Esophagus muscularis mucosa (tissue), 4 donors: Measurements from ENCODE around the gene ZDHHC19. TPM values are rescaled to one million over a fixed set of nuclear protein-coding genes. Genes with fewer than 3 reads are reported as not detected.

Experiments used
- DNase-seq: peaks from one replicate; pipeline ENCODE4 v3.0.0-alpha.2; 2017; ENCODE audit errors: extremely low spot score
- H3K27ac ChIP-seq, 4 donors: fragments of 200-600 bp; sonication (generic); replicated peaks in 1 of 4; 1 replicate in 3 of 4; 2 replicates in 1 of 4; pipeline ENCODE4 v1.5.1; 2016 to 2019; ENCODE audit warnings: mild to moderate bottlenecking in 1 of 4
- H3K27me3 ChIP-seq, 4 donors: fragments of 200-600 bp; sonication (generic); one replicate each; pipeline versions ENCODE4 v1.5.1 to v1.6.0; 2016 to 2019
- H3K36me3 ChIP-seq, 4 donors: fragments of 200-600 bp; sonication (generic); one replicate each; pipeline ENCODE4 v1.5.1; 2016 to 2019
- H3K4me1 ChIP-seq, 4 donors: fragments of 200-600 bp; sonication (generic); one replicate each; pipeline ENCODE4 v1.5.1; 2016 to 2019
- H3K4me3 ChIP-seq, 4 donors: fragments of 200-600 bp; sonication (generic); 1 replicate in 2 of 4; 2 replicates in 2 of 4; pipeline ENCODE4 v1.5.1; 2016 to 2019; ENCODE audit warnings: mild to moderate bottlenecking in 4 of 4, moderate library complexity in 1 of 4
- H3K9me3 ChIP-seq, 4 donors: fragments of 200-600 bp; sonication (generic); 1 replicate in 3 of 4; 2 replicates in 1 of 4; pipeline ENCODE4 v1.5.1; 2016 to 2019
- EP300 ChIP-seq: sonication (generic); formaldehyde crosslinking; IDR thresholded peaks from one replicate; pipeline ENCODE4 v1.6.1; 2017; ENCODE audit warnings: antibody characterized with exemption
- POLR2A ChIP-seq: fragments of 450-650 bp; IDR thresholded peaks from one replicate; pipeline ENCODE4 v1.6.1; 2017; ENCODE audit warnings: antibody characterized with exemption, moderate library complexity, mild to moderate bottlenecking, low read depth
- POLR2AphosphoS5 ChIP-seq, 2 donors: sonication (generic); formaldehyde crosslinking; IDR thresholded peaks; one replicate each; pipeline ENCODE4 v1.6.1; 2017; ENCODE audit warnings: antibody characterized with exemption in 2 of 2
- WGBS: methylation state at CpG from one replicate; pipeline ENCODE4 v1.1.5; 2018; 5-methylcytosine and 5-hydroxymethylcytosine counted together
- intact Hi-C: fragments of 100-400 bp; cut with DNase I; formaldehyde crosslinking; loops from one replicate; pipeline ENCODE4 v1.15.1; 2023
- total RNA-seq, 4 donors: library from RNA; depleted of rRNA; stranded (reverse); fragments of >200 nt; gene quantifications; one replicate each; pipeline versions ENCODE4 v1.1.0 to v1.2.1, GENCODE V29; 2016
- TF ChIP-seq, protein P1 (sequence below), 3 experiments: fragments of 200-600 bp in 2 of 3; fragments of 450-650 bp in 1 of 3; sonication (generic) in 2 of 3; IDR thresholded peaks; one replicate each; pipeline ENCODE4 v1.5.1; 2017 to 2019; ENCODE audit warnings: antibody characterized with exemption in 3 of 3, mild to moderate bottlenecking in 2 of 3, moderate library complexity in 1 of 3

ZDHHC19 gene
- total RNA-seq, 4 donors from 2014 or later = not detected

DNA sequence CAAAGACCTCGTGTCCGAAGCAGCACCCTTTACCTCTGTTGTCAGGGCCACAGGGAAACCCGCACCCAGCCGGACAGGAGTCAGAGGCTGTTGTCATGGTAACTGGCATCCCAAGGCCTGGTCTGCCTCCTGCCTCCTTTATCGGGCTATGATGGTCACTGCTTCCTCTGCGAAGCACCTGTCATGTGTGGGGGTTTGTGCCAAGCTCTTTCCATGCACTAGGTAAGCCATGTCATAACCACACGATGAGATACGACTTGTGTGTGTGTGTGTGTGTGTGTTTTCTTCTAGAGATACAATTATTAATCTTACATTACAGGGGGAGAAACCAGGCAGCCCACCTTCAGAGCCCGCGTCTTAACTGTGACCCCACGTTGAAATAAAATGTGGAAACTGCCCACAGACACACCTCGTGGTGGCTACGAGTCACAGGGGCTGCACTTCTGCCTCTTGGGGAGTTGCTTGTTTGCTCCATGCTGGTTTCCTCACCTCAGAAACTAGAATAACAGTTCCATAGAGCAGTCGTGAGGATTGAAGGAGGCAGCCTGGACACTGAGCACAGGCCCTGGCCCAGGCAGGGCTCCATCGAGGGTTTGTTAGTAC is 18.0 kb downstream of the ZDHHC19 start:
- Histone ChIP-seq H3K9me3 (no peaks in the 10 kb centered on the region), H3K36me3 (no peaks in the 10 kb centered on the region), H3K4me1 (peaks cover 0 to 12% (median 6%) of the 10 kb centered on the region in 4 donors), H3K27ac (no peak overlapping the region), H3K4me3 (no peak overlapping the region), H3K27me3 (no peaks in the 10 kb centered on the region)
- intact Hi-C loops = no loop called here
- 83% methylated on average over 6 of the region's 15 CpGs for WGBS
- TF ChIP-seq EP300 (no peak), POLR2AphosphoS5 (IDR thresholded peaks at IDR 0.05) (no peak), POLR2A (no peak)
- TF ChIP-seq, protein P1, sequence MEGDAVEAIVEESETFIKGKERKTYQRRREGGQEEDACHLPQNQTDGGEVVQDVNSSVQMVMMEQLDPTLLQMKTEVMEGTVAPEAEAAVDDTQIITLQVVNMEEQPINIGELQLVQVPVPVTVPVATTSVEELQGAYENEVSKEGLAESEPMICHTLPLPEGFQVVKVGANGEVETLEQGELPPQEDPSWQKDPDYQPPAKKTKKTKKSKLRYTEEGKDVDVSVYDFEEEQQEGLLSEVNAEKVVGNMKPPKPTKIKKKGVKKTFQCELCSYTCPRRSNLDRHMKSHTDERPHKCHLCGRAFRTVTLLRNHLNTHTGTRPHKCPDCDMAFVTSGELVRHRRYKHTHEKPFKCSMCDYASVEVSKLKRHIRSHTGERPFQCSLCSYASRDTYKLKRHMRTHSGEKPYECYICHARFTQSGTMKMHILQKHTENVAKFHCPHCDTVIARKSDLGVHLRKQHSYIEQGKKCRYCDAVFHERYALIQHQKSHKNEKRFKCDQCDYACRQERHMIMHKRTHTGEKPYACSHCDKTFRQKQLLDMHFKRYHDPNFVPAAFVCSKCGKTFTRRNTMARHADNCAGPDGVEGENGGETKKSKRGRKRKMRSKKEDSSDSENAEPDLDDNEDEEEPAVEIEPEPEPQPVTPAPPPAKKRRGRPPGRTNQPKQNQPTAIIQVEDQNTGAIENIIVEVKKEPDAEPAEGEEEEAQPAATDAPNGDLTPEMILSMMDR (IDR thresholded peaks at IDR 0.05) = no peak
- no peak for DNase-seq

DNA sequence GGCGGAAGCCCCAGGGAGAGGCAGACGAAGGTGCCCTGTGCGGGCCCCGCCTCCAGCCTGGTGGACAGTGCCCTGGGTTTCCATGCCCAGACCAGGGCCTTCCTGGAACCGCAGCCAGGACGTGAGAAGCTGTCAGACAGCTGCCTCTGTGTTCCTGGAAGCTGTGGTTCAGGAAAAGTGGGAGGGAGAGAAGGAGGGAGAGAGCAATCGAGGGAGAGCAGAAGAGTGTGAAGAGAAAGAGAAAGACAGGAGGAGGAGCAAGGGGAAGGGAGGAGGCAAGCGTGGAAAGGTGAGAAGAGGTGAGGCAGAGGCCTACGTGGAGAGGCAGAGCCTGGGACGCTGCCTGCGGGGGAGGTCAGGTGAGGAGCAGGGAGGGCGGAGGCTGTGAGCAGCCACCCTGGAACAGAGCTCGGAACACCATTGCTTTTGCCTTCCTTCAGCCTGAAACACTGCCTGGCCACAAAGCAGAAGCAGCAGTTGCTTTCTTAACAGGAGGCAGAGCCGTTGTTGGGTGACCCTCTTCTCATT is 18.6 kb downstream of the ZDHHC19 start:
- no peak for TF ChIP-seq POLR2A
- no peak for TF ChIP-seq EP300

DNA sequence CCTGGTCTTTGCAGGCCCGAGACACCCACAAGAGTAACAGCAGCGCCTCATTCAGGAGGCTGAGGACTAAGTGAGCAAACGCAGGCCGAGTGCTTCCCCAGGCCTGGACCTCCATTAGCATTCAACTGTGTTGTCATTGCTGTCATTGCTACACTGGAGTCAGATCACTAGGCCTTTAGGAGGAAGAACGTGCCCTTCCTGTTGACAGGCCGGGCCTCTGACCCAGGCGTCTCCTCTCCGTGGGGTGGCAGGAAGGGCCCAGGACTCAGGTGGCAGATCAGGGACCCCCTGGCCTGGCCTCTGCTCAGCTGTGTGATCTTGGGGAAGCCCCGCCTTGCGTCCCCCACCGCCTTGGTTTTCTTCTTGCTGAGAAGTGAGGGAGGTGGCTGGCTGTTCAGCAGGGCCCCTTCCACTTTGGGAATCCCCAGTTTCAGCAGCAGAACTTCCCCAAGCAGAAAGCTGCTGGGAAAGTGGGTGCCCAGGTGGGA is 19.1 kb downstream of the ZDHHC19 start:
- H3K36me3 ChIP-seq = no peaks in the 10 kb centered on the region
- intact Hi-C loops = no loop called here
- H3K27ac ChIP-seq = no peak overlapping the region
- no peak overlapping the region for H3K4me3 ChIP-seq
- no peak for DNase-seq
- TF ChIP-seq, protein P1 (IDR thresholded peaks at IDR 0.05) = no peak
- TF ChIP-seq EP300 = no peak
- no peak for TF ChIP-seq POLR2AphosphoS5 (IDR thresholded peaks at IDR 0.05)
- TF ChIP-seq POLR2A = no peak
- 73% methylated on average over 6 of the region's 11 CpGs for WGBS
- H3K27me3 ChIP-seq = no peaks in the 10 kb centered on the region
- H3K4me1 ChIP-seq = peaks cover 0 to 12% (median 8%) of the 10 kb centered on the region in 4 donors
- H3K9me3 ChIP-seq = no peaks in the 10 kb centered on the region

More for the DNA sequence above, 18.6 kb downstream of the ZDHHC19 start:
- Histone ChIP-seq H3K27ac (no peak overlapping the region), H3K36me3 (no peaks in the 10 kb centered on the region), H3K4me3 (no peak overlapping the region), H3K9me3 (no peaks in the 10 kb centered on the region), H3K4me1 (peaks cover 0 to 12% (median 6%) of the 10 kb centered on the region in 4 donors), H3K27me3 (no peaks in the 10 kb centered on the region)
- DNase-seq = no peak
- WGBS = 65% methylated on average over 14 of the region's 14 CpGs
- intact Hi-C loops = no loop called here

DNA sequence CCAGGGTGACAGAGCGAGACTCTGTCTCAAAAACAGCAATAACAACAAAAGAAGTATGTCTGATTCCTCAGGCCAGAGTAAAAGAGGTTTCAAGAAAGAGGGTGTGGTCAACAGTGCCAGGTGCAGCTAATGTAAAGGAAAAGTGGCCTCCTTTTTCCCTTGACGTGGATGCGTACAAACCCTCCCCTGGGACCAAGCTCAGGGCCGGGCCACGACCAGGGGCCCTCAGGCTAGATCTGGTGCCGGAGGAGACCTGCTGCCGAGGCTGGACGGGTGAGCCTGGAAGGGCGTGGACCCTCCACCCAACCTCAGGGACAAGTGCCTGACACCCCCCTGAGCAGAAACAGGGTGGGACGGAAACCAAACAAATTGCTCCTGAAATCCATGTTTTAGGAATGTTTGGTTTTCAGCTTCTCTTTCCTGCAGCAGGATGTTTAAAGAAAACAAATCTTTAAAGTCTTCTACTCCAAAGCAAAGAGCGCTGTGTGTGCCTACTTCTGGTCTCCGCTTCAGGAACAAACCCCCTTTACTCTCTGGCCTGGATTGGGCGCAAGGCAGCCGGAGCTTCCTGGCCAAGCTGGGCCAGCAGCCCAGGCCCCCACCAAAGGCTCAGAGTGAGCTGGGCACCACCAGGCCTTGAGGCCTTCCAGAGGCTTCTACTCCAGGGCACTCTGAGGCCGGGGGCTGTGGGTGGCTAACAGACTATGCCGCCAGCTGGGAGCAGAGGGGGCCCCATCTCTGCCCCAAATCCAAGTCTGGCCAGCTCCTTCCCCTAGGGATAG is 21.4 kb downstream of the ZDHHC19 start:
- intact Hi-C loops = no loop called here
- Histone ChIP-seq H3K4me1 (peaks cover 0 to 18% (median 9%) of the 10 kb centered on the region in 4 donors), H3K36me3 (no peaks in the 10 kb centered on the region), H3K9me3 (no peaks in the 10 kb centered on the region), H3K4me3 (no peak overlapping the region), H3K27me3 (no peaks in the 10 kb centered on the region), H3K27ac (no peak overlapping the region)
- TF ChIP-seq, protein P1 (IDR thresholded peaks at IDR 0.05) = no peak
- TF ChIP-seq POLR2AphosphoS5 (IDR thresholded peaks at IDR 0.05) (no peak), POLR2A (no peak), EP300 (no peak)
- no peak for DNase-seq
- WGBS = 94% methylated on average over 13 of the region's 16 CpGs
